22Rv1 (cell line): Measurements from ENCODE around the gene KRTAP10-11.

ENCODE experiments used
- CTCF ChIP-seq: fragments of 450-650 bp; IDR thresholded peaks from 2 replicates; pipeline ENCODE4 v1.5.1; 2017; ENCODE audit warnings: mild to moderate bottlenecking
- ZFX ChIP-seq: fragments of 450-650 bp; IDR thresholded peaks from 2 replicates; pipeline ENCODE4 v1.6.1; 2017; ENCODE audit warnings: antibody characterized with exemption, borderline replicate concordance

- TF ChIP-seq CTCF: no peak
- TF ChIP-seq ZFX: no peak
Measured at GRCh38 chr21:44614961-44615391, 31.2 kb upstream of the KRTAP10-11 start.
